Epithelial cell of prostate (primary cell): ENCODE measurements around the gene AXIN2.
"Not testable (repeated sequence)": the region's sequence is repeated elsewhere in the genome, so short reads cannot be mapped to it uniquely, and the experiment has no call there.

Source experiments
- DNase-seq: peaks from one replicate; pipeline ENCODE4 v3.0.0-alpha.2; 2011; ENCODE audit warnings: low read depth, low spot score
- H3K27ac ChIP-seq: fragments of 450-650 bp; 2 replicates; pipeline ENCODE4 v1.5.1; 2017; ENCODE audit warnings: mild to moderate bottlenecking

The AXIN2 gene

DNA sequence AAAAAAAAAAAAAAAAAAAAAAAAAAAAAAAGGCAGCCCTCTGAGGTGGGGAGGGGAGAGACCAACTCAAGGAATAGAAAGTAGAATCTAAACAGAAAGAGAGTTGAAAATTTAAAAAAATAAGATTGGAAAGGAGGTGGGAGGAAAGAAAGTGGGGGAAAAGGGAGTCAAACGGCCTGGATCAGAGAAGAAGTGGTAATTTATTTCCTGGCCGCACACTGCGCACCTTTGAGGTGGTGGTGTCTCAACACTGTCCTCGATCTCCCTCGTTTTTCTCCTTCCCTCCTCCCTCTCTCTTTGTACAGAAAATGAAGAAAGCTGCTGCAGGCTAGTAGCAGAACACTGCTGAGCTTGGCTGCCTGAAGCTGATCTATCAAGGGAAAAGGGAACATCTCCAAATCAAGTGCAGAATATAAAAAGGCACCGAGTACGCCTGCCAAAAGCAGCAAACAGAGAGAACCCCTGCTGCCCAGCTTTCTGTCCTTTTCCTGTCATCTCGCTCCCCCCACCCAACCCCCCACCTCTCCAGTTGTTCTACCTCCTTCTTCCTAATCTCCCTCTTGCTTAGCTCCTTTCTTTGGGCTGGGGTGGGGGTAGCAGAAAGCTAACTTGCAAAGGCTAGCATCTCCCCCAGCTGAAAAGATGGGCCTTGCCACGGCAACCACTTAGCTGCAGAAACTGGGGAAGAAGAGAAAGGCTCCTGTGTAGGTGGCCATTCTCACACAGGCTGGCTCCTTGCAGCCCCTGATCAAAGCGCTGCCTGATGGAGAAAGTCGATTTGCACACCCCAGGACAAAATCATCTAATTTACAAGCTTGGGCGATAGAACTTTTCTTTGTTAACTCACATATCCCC, 22.5 kb downstream of the AXIN2 start:
- H3K27ac ChIP-seq: no peak overlapping the region

DNA sequence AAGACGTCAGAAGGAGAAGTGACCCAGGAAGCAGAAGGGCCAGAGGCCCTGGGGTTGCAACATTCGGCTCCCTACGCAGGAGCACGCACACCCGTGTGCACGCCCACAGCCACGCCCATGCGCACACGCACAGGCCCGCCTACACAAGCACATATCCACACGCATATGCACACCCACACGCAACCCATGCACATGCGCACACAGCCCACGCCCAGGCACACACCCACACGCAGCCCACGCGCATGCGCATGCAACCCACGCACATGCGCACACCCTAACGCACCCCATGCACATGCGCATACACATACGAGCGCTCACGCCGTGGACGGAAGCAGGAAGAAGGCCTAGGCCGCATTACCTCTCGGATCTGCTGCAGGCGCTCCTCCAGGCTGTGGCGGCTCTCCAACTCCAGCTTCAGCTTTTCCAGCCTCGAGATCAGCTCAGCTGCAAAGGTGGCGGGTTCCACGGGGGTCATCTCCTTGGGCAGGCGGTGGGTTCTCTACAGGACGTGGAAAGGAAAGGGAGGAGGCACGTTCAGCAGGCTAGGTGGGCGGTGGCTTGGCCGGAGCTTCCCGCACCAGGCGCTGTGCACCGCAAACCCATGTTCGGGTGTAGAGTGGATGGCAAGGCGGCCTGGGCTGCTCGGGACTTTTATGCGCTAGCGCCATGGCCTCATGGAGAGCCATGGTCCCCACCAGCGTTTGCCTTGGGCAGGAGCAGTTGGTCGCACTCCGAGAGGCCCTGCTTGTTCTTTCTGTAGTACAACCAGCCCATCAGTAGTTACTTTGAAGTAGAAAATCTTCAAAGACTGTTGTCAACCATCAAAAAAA, 23.4 kb downstream of the AXIN2 start:
- H3K27ac ChIP-seq: no peak overlapping the region
- DNase-seq: no peak

More for the DNA sequence above, 22.5 kb downstream of the AXIN2 start:
- DNase-seq: no peak

DNA sequence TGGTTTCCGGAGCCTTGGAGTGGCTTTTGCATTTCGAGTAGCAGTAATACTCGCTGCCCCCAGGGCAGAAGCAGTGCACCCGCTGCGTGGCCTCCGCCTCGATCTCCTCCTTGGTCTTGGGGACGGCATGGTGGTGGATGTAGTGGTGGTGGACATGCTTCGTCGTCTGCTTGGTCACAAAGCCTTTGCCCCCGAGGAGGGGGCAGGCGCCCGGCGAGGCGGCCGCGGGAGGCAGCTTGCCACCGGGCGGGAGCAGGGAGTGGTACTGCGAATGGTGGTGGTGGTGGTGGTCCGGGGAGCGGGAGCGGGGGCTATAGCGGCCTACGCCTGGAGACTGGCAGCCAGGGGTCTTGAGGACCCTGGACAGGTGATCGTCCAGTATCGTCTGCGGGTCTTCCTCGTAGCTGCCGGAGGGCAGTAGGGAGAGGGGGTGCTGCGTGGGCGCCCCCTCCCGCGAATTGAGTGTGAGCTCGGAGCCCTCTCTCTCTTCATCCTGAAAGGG, 24.1 kb downstream of the AXIN2 start:
- H3K27ac ChIP-seq: no peak overlapping the region
- no peak for DNase-seq

DNA sequence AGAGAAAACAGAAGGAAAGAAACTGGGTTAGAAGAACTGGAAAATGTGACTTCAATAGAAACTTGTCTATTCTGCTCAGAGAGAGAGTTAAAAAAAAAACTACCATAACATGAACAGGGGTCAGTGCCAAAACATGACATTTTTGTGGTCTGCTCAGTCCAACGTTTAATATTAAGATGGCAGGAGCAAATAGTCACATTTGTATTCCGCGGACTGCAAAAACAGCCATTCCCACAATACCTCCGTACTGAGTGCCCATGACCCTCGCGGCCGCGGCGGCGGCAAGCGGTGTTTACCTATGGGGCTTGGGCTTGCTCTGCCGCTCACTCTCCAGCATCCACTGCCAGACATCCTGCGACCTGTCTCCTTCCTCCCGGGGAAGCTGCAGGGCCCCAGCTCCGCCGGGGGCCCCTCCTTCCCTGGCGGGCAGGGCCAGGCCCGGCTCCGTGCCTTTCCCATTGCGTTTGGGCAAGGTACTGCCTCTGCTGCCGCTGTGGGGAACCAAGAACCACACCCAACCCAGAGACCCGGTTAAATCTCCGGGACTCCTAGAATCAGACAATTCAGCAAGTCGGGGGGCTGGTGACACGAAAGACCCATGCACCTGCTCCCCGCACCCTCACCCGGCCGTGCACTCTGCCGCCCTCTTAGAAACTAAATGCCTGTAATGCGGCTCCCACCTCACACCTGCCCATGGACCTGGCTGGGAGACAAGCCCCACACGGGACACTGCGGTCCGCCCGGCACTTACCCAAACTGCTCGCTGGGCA, 24.7 kb downstream of the AXIN2 start:
- no peak overlapping the region for H3K27ac ChIP-seq
- DNase-seq: no peak

DNA sequence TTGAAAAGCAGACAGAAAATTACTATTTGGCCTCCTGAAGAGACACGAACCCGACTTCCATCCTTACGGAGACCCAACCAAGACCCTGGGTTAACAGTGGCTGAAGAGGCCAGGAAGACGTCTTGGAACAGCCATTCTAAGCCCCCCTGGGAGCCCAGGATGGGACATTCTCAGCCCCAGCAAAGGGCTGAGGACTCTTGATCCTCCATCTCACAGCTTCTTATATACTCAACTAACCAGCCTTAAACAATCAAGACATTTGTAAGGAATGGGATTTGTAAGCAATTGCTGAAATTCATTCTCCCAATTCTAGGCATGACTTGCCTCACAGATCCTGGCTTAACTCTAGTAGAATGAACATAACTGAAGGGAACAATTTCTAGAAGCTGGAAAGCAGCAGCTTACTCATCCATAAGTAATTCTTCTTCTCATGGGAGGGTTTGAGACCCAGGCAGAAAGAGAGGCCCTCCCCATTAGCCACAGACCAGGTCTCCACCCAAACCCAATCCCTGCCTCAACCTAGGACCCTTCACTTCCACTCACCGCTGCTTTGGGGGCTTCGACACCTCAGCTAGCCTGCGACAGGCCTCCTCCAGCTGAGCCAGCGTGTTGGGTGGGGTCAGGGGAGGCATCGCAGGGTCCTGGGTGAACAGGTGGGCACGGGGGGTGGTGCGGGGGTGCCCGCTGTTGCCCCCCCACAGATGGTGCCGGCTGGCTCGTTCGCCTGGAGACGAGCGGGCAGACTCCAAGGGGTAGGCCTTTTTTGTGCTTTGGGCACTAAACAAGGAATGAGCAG, 25.5 kb downstream of the AXIN2 start:
- no peak overlapping the region for H3K27ac ChIP-seq
- DNase-seq: no peak

DNA sequence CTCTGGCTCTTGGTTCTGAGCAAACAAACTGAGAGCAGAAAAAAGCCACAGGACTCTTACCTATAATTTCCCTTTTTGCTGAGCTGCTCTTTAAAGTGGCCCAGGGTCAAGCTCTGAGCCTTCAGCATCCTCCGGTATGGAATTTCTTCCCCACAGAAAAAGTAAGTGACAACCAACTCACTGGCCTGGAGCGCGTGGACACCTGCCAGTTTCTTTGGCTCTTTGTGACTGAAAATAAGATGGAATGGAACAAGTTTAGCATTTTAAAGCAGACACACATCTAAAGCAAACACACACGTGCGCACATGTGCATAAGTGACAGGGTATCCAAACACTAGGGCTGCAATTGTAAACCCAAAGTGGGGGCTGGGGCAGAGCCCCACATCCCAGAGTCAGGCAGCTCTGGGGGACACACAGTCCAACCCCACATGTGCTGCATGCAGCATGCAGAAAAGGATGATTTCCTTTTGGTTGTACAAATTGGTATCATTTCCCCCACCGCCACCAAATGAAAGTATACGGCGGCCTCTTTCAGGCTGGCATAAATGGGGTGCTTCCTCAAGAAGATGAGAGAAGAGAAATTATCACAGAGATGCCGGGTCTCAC, 27.5 kb downstream of the AXIN2 start:
- DNase-seq: no peak
- no peak overlapping the region for H3K27ac ChIP-seq

DNA sequence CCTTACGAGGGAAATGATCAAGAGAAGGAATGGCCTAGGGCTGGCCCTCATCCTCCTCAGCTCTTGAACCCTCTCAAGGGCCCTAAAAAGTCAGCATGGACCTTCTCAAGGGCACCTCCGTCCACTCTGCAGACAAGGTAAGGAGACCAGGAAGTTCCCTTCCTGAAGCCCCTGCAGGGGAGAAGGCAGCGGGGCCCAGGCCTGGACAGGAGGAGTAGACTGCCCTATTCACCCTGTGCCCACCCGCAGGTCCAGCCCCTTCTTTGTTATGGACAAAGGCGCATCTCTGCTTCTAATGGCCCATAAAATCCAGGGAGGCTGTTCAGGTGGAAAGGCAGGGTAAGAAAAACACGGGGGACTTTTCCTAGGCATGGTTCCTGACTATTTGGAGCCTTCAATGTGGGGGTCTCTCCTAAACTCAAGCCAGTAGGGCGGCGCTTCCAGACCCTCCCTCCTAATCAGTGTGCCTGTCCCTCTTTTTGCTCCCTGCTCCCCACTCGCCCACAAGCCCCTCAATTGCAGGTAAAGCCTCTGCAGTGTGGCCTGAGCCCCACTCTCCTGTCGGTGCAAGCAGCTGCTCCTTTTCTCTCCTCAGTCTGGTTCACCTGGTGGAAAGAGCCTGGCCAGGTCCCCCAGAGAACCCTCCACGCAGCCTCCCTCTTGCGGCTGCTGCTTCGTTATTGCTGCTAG, 28.2 kb downstream of the AXIN2 start:
- H3K27ac ChIP-seq: no peak overlapping the region
- no peak for DNase-seq

DNA sequence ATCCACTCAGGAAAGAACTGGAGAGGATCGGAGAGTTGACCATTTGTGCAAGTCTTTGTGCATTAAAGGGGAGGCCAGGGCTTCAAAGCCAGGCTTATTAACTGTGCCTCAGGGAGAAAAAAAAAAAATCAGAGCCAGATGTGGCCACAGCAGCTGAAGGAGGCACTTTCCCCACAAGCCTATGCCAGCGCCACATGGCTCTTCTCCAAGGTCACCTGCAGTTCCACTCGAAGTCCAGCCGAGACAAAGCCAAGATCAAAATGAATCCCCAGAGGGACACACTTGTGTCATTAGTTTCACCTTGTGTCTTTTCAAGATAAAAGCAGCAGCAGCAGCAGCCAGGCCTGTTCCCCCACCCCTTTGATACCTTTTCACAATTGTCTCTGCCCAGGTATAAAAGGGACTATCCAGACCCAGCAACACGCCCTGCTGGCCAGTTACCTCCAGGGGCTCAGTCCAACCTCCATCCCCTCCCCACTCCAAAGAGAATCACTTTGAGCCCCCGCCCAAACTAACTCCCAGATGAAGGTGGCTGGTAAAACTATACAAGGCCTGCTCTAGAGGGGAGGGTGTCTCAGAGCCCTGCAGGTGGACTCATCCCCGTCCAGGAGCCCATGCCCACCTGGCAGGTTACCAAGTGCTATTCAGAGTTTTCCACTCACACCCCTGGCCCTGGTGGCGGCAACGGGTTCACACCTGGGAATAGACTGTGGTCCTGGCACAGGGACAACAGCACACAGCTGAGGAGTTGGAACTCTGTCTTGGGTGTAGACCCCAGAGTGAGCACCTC, 29.2 kb downstream of the AXIN2 start:
- DNase-seq: no peak
- no peak overlapping the region for H3K27ac ChIP-seq

DNA sequence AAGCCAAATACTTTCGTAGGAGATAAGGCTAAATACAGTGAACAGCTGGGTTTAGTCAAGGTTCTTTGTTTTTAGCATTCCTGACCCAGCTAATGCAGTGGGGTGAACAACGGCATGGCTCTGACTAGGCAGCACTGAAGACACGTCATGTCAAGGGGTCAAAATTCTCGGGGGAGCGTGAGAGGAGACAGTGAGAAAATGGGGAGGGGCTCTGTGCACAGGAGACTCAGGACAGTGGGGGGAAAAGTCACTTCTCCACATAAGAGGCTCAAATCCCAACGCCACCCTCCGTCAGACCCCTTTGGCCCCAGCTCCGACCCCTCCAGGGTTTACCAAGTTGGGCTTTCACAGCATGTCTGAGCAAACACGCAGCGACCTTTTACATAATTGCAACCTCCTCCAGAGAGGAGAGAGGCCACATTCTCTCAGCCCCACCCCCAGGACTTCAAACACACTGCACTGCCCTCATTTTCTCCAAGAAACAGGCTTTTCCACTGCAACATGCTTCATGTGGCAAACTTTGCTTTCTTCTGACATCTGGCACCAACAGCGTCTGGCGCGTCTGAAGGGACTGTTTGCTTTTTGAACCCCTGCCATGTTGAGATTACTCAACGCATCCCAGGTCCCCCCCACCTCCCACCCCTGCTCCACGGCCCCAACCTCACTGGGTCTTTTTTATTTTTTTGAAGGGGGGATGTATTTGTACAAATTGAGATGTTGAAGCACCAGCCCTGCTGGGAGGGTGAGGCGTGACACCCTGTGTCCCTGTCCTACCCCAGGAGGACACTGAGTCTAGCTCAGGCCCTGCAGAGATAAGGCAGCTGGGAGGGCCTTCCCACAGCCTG, 30.0 kb downstream of the AXIN2 start:
- H3K27ac ChIP-seq: no peak overlapping the region

DNA sequence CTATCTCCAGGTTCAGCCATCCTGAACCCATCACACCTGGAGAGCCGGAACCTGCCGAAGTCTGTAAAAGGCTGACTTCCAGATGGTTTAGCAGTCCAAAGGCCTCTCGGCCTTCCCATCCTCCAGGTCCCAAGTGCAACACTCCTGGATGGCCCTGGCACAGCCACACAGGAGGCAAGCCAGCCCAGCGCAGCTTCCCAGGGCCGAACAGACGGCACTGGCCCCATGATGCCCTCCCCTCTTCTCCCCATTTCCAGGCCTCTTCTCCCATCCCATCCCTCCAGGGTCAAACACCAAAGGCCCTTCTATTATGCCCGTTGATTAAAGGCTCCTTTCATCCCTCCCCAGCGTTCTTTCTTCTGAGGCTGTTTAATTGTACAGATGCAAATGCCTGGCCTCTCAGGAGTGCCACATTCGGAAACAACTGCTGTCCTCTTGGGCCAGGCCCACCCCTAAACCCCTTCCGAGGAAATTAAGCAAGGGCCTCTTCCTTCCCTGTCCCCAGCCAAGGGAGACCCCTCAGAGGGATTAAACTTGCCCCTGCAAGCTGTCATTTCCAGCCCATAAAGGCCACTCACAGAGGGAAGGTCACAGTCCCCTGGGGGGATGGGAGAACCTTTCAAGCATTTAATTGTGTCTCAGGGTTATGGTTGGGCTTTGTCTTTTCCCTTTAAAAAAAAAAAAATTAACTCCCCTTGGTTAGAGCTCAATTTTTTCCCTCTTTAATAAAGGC, 30.8 kb downstream of the AXIN2 start:
- no peak overlapping the region for H3K27ac ChIP-seq
- DNase-seq: no peak

More for the DNA sequence above, 30.0 kb downstream of the AXIN2 start:
- no peak for DNase-seq

DNA sequence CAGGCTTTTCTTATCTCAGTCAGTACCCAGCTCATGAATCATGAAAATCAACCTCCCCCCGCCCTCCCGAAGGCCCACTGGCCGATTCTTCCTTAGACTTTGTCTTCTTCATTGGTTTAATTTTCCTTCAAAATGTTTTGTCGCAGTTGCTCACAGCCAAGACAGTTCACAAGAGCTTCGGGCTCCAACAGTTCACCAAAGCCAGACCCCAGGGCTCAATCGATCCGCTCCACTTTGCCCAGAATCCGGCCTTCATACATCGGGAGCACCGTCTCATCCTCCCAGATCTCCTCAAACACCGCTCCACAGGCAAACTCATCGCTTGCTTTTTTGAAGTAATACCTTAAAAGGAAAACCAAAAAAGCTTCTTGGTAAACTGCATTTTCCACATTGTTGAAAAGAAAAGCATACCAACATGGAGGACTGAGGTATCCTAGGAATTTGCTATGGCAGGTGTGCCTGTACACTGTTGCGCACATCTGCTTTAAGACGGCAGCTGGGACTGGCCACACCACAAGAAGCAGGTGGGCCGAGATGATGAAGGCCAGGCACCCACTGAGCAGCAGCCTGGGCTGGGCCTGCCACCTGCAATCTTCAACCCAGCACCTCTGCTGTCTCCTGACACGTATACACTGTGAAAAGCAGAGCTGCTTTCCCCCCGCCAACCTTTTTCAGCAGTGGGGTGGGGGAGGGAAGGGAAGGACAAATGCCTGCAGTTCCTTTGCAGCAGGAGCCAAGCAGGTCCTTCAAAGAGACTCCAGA, 31.5 kb downstream of the AXIN2 start:
- no peak for DNase-seq
- no peak overlapping the region for H3K27ac ChIP-seq

DNA sequence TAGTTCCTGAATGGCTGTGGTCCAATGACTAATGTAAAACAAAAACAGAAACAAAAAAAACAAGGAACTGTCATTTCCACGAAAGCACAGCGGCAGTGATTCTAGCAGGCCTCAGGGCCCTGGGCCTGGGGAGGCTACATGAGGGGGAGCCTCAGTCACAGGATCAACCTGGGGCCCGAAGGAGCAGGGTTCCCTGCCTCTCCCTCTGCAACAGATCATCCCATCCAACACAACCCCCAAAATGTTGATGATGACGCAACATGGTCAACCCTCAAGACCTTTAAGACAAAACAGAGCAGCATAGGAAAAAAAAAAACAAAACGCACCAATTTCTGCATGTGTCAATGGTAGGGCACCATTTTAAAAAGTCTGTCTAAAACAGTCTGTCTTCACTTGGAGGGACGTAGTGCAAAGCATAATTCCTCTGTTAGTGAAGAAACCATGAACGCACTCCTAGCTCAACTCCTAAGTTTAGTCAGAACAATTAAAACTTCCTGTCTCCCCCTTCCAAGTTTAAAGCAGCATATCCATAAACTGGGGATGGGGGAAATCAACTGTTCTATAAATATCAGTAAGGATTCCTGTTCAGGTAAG, 32.3 kb downstream of the AXIN2 start:
- H3K27ac ChIP-seq: no peak overlapping the region
- DNase-seq: no peak

DNA sequence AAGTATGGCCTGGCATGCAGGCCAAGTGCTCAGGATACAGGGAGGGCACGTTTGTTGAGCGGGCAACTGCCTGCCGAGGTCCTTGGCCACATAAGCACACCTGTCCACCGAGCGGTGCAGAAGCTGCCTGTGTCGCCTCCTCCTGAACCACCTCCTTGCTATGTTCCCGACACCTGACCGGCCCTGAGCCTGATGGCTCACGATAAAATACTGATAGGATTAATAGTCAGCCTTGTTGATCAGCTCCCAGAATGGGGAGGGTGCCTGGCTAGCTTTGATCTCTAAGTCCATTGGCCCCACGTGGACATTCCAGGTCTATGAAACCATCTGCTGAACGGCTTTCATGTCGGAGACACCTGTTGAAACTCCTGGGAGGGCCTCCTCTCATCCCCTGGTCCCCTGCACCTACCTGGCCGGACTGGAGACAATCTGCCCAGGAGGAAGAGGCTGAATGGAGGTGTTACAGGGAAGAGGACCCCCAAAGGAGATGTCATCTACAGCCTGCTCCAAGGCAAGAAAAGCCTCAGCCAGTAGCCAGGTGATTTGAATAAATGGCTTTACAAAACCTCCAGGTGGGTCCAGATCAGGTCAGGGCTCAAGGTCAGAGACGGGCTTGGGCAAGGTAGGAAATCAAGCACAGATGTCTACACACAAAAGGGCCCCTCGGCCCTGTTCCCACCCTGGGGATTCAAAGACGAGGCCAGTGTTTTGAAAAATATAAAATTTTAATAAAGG, 33.4 kb downstream of the AXIN2 start:
- no peak for DNase-seq
- no peak overlapping the region for H3K27ac ChIP-seq

DNA sequence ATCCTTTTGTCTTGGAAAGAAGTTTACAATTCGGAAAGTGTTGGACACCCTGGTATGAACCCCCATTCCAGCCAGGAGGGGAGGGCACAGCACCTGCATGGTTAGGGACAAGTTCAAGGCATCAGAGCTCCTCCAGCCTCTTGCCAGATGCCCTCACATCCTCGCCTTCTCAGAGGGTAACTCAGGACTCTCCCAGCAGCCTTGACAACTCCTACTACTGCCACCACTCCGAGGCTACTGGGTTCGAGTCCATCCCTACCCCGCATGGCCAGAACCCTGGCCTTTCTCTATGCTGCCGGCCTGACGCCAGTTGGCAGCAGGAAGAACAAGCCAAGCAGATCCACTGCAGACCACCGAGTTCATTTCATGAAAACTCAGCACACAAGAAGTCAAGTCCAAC, 34.1 kb downstream of the AXIN2 start:
- H3K27ac ChIP-seq: no peak overlapping the region

DNA sequence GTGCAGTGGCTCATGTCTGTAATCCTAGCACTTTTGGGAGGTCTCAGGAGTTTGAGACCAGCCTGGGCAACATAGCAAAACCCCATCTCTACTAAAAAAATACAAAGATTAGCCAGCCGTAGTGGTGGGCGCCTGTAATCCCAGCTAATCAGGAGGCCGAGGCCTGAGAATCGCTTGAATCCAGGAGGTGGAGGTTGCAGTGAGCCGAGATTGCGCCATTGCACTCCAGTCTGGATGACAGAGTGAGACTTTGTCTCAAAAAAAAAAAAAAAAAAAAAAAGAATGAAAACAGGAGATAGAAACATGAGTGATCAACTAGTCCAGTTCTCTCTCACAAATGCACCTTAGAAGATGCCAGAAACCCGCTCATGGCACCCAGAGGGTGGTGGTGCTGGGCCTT, 34.6 kb downstream of the AXIN2 start:
- DNase-seq, H3K27ac ChIP-seq: not testable (repeated sequence)

More for the DNA sequence above, 34.1 kb downstream of the AXIN2 start:
- DNase-seq: no peak
